IMR-90 (cell line): ENCODE measurements around the gene ELANE.

Experiments used
- BHLHE40 ChIP-seq: fragments of 150-350 bp; IDR thresholded peaks from 2 replicates; pipeline ENCODE4 v1.6.1; 2016; ENCODE audit warnings: mild to moderate bottlenecking, low read depth, low read length
- CTCF ChIP-seq: conservative IDR thresholded peaks from 2 replicates; pipeline ENCODE4 v1.5.1; 2012; ENCODE audit warnings: mild to moderate bottlenecking, low read depth, low read length, improper control_type of control experiment
- ELK1 ChIP-seq: fragments of 150-350 bp; IDR thresholded peaks from 2 replicates; pipeline ENCODE4 v1.6.1; 2016; ENCODE audit warnings: low read depth, mild to moderate bottlenecking, low read length, moderate library complexity, borderline replicate concordance
- MAFK ChIP-seq: IDR thresholded peaks from 2 replicates; pipeline ENCODE4 v1.6.1; 2012; ENCODE audit warnings: low read depth, low read length, improper control_type of control experiment
- MAZ ChIP-seq: IDR thresholded peaks from 2 replicates; pipeline ENCODE4 v1.6.1; 2012; ENCODE audit warnings: low read depth, mild to moderate bottlenecking, low read length, improper control_type of control experiment, moderate library complexity, borderline replicate concordance
- MXI1 ChIP-seq: IDR thresholded peaks from 2 replicates; pipeline ENCODE4 v1.6.1; 2012; ENCODE audit warnings: low read depth, mild to moderate bottlenecking, low read length, moderate library complexity, borderline replicate concordance
- POLR2A ChIP-seq: IDR thresholded peaks from 2 replicates; pipeline ENCODE4 v1.6.1; 2012; ENCODE audit warnings: mild to moderate bottlenecking, low read depth, low read length
- RAD21 ChIP-seq: IDR thresholded peaks from 2 replicates; pipeline ENCODE4 v1.6.1; 2012; ENCODE audit warnings: low read length, improper control_type of control experiment
- RFX5 ChIP-seq: IDR thresholded peaks from 2 replicates; pipeline ENCODE4 v1.8.0; 2012; ENCODE audit warnings: low read depth, mild to moderate bottlenecking, low read length, moderate library complexity
- SMC3 ChIP-seq: fragments of 150-350 bp; IDR thresholded peaks from 2 replicates; pipeline ENCODE4 v1.6.1; 2016; ENCODE audit warnings: low read depth, mild to moderate bottlenecking, antibody characterized with exemption, low read length, moderate library complexity
- TF ChIP-seq, protein P1 (sequence below): fragments of 150-350 bp; IDR thresholded peaks from 2 replicates; pipeline ENCODE4 v1.6.1; 2017; ENCODE audit warnings: mild to moderate bottlenecking, antibody characterized with exemption, low read length, low read depth

DNA sequence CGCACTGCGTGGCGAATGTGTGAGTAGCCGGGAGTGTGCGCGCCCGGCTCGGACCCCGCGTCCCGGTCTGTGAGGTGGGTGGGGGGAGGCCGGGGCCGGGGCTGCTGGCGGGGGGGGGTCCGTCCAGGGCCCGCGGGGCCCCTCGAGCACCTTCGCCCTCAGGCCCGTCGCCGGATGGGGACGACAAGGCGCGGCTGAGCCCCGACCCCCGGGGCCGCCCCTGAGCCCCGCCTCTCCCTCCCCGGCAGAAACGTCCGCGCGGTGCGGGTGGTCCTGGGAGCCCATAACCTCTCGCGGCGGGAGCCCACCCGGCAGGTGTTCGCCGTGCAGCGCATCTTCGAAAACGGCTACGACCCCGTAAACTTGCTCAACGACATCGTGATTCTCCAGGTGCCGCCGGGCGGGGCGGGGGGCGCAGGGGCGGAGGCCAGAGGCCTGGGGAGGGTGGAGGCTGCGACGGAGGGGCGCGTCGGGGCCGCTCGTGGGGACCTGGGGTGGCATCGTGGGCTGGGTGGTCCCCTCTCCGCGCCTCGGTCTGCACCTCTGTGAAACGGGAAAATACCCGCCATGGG is 997 bp downstream of the ELANE start:
- TF ChIP-seq MAFK: no peak
- no peak for TF ChIP-seq CTCF
- TF ChIP-seq RFX5: no peak
- no peak for TF ChIP-seq RAD21
- TF ChIP-seq POLR2A: no peak
- no peak for TF ChIP-seq SMC3
- TF ChIP-seq MAZ: no peak
- TF ChIP-seq, protein P1, sequence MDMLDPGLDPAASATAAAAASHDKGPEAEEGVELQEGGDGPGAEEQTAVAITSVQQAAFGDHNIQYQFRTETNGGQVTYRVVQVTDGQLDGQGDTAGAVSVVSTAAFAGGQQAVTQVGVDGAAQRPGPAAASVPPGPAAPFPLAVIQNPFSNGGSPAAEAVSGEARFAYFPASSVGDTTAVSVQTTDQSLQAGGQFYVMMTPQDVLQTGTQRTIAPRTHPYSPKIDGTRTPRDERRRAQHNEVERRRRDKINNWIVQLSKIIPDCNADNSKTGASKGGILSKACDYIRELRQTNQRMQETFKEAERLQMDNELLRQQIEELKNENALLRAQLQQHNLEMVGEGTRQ: no peak
- no peak for TF ChIP-seq MXI1
- no peak for TF ChIP-seq BHLHE40
- TF ChIP-seq ELK1: no peak
